Endothelial cell of umbilical vein (primary cell): Measurements from ENCODE around the gene TPO.

Source experiments
- CTCF ChIP-seq, 2 donors: IDR thresholded peaks; 1 replicate in 1 of 2; 2 replicates in 1 of 2; pipeline ENCODE4 v1.5.1; 2011; ENCODE audit warnings: low read length in 2 of 2, mild to moderate bottlenecking in 2 of 2, moderate library complexity in 2 of 2, control low read depth in 1 of 2, inconsistent platforms in 1 of 2, low read depth in 1 of 2; ENCODE audit not compliant: insufficient read depth in 1 of 2; ENCODE audit errors: extremely low read depth in 1 of 2
- MAX ChIP-seq: IDR thresholded peaks from 2 replicates; pipeline ENCODE4 v1.6.1; 2011; ENCODE audit not compliant: insufficient read depth, insufficient read length
- POLR2AphosphoS5 ChIP-seq: IDR thresholded peaks from 2 replicates; pipeline ENCODE4 v1.6.1; 2012; ENCODE audit warnings: low read depth, mild to moderate bottlenecking, control low read depth, low read length, moderate library complexity; ENCODE audit not compliant: insufficient read depth

- TF ChIP-seq CTCF (IDR thresholded peaks at IDR 0.05; ENCODE audit: extremely low read depth in 1 of 2, insufficient read depth in 1 of 2, low read depth in 1 of 2, low read length in 2 of 2): no peak
- TF ChIP-seq MAX: no peak
- no peak for TF ChIP-seq POLR2AphosphoS5
These were observed 46.6 kb upstream of the TPO start for GRCh38 chr2:1366546-1367134.
